ENCODE results near the gene NRCAM.

Gene NRCAM

GRCh38 chr7:108423089-108423989 lies 32.9 kb downstream of the NRCAM start:
- DNase-seq: no peak

GRCh38 chr7:108421720-108422331 lies 34.4 kb downstream of the NRCAM start:
- no peak for DNase-seq

GRCh38 chr7:108419961-108420908 lies 36.0 kb downstream of the NRCAM start:
- DNase-seq: no peak

- peak; percentile 77 for DNase-seq
These were observed 37.3 kb downstream of the NRCAM start for GRCh38 chr7:108418946-108419345.

- DNase-seq: no peak
These were observed 38.3 kb downstream of the NRCAM start for GRCh38 chr7:108417926-108418325.

- DNase-seq: no peak
These were observed 39.1 kb downstream of the NRCAM start for GRCh38 chr7:108417144-108417543.

GRCh38 chr7:108415821-108416536 lies 40.3 kb downstream of the NRCAM start:
- peak; percentile 33 for DNase-seq

GRCh38 chr7:108415084-108415483 lies 41.2 kb downstream of the NRCAM start:
- no peak for DNase-seq

GRCh38 chr7:108413782-108414492 lies 42.3 kb downstream of the NRCAM start:
- DNase-seq: no peak

- DNase-seq: no peak
These were observed 42.9 kb downstream of the NRCAM start for GRCh38 chr7:108413337-108413736.

- peak; percentile 58 for DNase-seq
These were observed 47.1 kb downstream of the NRCAM start for GRCh38 chr7:108409146-108409545.

GRCh38 chr7:108408296-108408991 lies 47.8 kb downstream of the NRCAM start:
- DNase-seq: peak; percentile 72

GRCh38 chr7:108407676-108408075 lies 48.6 kb downstream of the NRCAM start:
- peak; percentile 51 for DNase-seq

- peak; percentile 27 for DNase-seq
These were observed 49.9 kb downstream of the NRCAM start for GRCh38 chr7:108406222-108406890.

- peak; percentile 19 for DNase-seq
These were observed 51.5 kb downstream of the NRCAM start for GRCh38 chr7:108404509-108405420.

GRCh38 chr7:108403597-108404217 lies 52.5 kb downstream of the NRCAM start:
- peak; percentile 83 for DNase-seq

GRCh38 chr7:108402865-108403264 lies 53.4 kb downstream of the NRCAM start:
- no peak for DNase-seq

GRCh38 chr7:108396080-108396479 lies 60.2 kb downstream of the NRCAM start:
- no peak for DNase-seq

GRCh38 chr7:108395426-108395825 lies 60.8 kb downstream of the NRCAM start:
- no peak for DNase-seq
